Peyer's patch (tissue), 4 donors: ENCODE data around the gene ADK. TPM values are rescaled to one million over a fixed set of nuclear protein-coding genes. Genes with fewer than 3 reads are reported as not detected.
"Not testable (repeated sequence)": the region's sequence is repeated elsewhere in the genome, so short reads cannot be mapped to it uniquely, and the experiment has no call there.

Experiments
- DNase-seq, 3 donors: peaks; one replicate each; pipeline ENCODE4 v3.0.0-alpha.2; 2017 to 2019
- H3K27ac ChIP-seq, 4 donors: fragments of 200-600 bp; sonication (generic); one replicate each; pipeline ENCODE4 v1.5.1; 2016 to 2019
- H3K27me3 ChIP-seq, 2 donors: fragments of 200-600 bp; sonication (generic); one replicate each; pipeline ENCODE4 v1.5.1; 2019
- H3K36me3 ChIP-seq, 3 donors: fragments of 200-600 bp; sonication (generic); one replicate each; pipeline ENCODE4 v1.5.1; 2016 to 2019
- H3K4me1 ChIP-seq, 4 donors: fragments of 200-600 bp; sonication (generic); one replicate each; pipeline ENCODE4 v1.5.1; 2016 to 2019
- H3K4me3 ChIP-seq, 4 donors: fragments of 200-600 bp; sonication (generic); 1 replicate in 3 of 4; 2 replicates in 1 of 4; pipeline ENCODE4 v1.5.1; 2016 to 2019; ENCODE audit warnings: mild to moderate bottlenecking in 1 of 4
- H3K9me3 ChIP-seq, 4 donors: fragments of 200-600 bp; sonication (generic); one replicate each; pipeline ENCODE4 v1.5.1; 2016 to 2019; ENCODE audit warnings: mild to moderate bottlenecking in 1 of 4
- POLR2A ChIP-seq, 2 donors: fragments of 450-650 bp; IDR thresholded peaks; one replicate each; pipeline ENCODE4 v1.5.1; 2017; ENCODE audit warnings: antibody characterized with exemption in 2 of 2, mild to moderate bottlenecking in 2 of 2, moderate library complexity in 2 of 2
- total RNA-seq, 4 donors: library from RNA; depleted of rRNA; stranded (reverse); fragments of >200 nt; gene quantifications; one replicate each; pipeline ENCODE4 v1.1.0, GENCODE V29; 2016
- TF ChIP-seq, protein P1 (sequence below), 6 experiments: fragments of 450-650 bp in 4 of 6; fragments of 200-600 bp in 2 of 6; sonication (generic) in 1 of 6; IDR thresholded peaks; one replicate each; pipeline ENCODE4 v1.5.1; 2017 to 2019; ENCODE audit warnings: antibody characterized with exemption in 6 of 6, mild to moderate bottlenecking in 3 of 6, moderate library complexity in 1 of 6

The ADK gene
- total RNA-seq, 4 donors from 2014 or later = 7.4 to 50.3 (median 14.3) TPM

DNA sequence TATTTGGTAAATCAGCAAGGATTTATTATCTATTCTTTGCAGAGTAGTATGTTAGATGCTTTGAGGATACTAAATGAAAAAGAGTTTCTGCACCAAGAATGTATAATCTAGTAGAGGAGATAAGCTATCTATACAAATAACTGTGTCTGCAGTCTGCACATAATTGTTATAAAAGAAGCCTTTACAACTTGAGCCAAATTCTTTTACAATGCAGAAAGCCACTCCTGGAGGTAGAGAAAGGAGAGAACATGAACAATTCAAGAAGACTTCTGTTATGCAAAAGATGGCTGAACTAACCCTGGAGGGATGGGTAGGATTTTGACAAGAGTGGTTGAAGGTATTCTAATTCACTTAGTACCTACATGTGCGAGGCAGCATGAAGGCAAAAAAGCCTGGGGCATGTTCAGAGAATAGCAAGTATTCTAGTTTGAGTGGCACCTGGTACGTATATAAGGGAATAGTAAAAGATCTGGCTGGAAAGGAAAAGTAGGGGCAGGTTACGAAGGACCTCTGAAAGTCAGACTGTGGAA is 424.2 kb downstream of the ADK start:
- H3K36me3 ChIP-seq = no peaks in the 10 kb centered on the region
- H3K4me3 ChIP-seq = no peak overlapping the region
- TF ChIP-seq, protein P1, sequence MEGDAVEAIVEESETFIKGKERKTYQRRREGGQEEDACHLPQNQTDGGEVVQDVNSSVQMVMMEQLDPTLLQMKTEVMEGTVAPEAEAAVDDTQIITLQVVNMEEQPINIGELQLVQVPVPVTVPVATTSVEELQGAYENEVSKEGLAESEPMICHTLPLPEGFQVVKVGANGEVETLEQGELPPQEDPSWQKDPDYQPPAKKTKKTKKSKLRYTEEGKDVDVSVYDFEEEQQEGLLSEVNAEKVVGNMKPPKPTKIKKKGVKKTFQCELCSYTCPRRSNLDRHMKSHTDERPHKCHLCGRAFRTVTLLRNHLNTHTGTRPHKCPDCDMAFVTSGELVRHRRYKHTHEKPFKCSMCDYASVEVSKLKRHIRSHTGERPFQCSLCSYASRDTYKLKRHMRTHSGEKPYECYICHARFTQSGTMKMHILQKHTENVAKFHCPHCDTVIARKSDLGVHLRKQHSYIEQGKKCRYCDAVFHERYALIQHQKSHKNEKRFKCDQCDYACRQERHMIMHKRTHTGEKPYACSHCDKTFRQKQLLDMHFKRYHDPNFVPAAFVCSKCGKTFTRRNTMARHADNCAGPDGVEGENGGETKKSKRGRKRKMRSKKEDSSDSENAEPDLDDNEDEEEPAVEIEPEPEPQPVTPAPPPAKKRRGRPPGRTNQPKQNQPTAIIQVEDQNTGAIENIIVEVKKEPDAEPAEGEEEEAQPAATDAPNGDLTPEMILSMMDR (IDR thresholded peaks at IDR 0.05) = no peak
- no peak for TF ChIP-seq POLR2A (IDR thresholded peaks at IDR 0.05)
- no peak for DNase-seq
- no peaks in the 10 kb centered on the region for H3K4me1 ChIP-seq
- no peaks in the 10 kb centered on the region for H3K27me3 ChIP-seq
- H3K9me3 ChIP-seq = no peaks in the 10 kb centered on the region
- H3K27ac ChIP-seq = no peak overlapping the region

DNA sequence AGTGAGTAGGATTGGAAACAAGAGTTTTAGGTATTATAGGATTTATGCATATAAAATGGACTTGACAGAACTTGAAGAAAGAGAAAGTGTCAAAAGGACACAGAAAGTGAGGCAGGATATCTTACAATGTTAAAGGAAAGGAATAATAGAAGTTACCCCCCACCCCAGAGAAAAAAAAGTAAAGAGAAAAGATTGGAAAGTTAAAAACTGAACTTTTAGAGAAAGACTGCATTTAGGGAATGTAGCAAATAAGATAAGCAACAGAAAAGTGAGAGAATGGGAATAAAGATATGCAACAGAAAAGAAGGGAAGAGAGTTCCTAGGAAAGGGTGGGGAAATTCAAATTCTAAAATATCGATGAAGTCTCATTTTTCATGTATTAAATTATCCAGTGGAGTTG is 424.9 kb downstream of the ADK start:
- no peaks in the 10 kb centered on the region for H3K4me1 ChIP-seq
- no peak for DNase-seq
- H3K4me3 ChIP-seq = no peak overlapping the region
- no peak overlapping the region for H3K27ac ChIP-seq
- TF ChIP-seq, protein P1 (IDR thresholded peaks at IDR 0.05) = no peak
- no peak for TF ChIP-seq POLR2A (IDR thresholded peaks at IDR 0.05)
- H3K27me3 ChIP-seq = no peaks in the 10 kb centered on the region
- H3K9me3 ChIP-seq = no peaks in the 10 kb centered on the region
- H3K36me3 ChIP-seq = no peaks in the 10 kb centered on the region

DNA sequence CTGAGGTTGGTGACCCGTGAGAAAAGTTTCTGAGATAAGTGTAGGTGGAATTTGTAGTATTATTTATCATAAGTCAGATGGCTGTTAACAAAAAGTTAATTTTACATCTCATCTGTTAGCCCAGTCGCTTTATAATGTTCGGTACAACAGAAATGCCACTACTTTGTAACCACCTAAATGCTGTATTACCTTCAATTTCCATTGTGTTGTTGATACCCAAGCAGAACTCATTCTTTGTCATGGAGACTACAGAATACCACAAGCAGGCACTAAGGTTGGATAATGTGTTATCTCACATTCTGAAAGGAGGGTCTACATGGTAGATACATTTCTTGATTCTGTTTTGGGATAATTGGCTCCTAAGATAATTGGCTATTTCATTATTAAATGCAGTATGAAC is 425.6 kb downstream of the ADK start:
- H3K27ac ChIP-seq = no peak overlapping the region
- DNase-seq = no peak
- no peaks in the 10 kb centered on the region for H3K36me3 ChIP-seq
- H3K9me3 ChIP-seq = no peaks in the 10 kb centered on the region
- no peaks in the 10 kb centered on the region for H3K27me3 ChIP-seq
- no peaks in the 10 kb centered on the region for H3K4me1 ChIP-seq
- no peak overlapping the region for H3K4me3 ChIP-seq
- TF ChIP-seq POLR2A (IDR thresholded peaks at IDR 0.05) = no peak
- TF ChIP-seq, protein P1 (IDR thresholded peaks at IDR 0.05) = no peak

DNA sequence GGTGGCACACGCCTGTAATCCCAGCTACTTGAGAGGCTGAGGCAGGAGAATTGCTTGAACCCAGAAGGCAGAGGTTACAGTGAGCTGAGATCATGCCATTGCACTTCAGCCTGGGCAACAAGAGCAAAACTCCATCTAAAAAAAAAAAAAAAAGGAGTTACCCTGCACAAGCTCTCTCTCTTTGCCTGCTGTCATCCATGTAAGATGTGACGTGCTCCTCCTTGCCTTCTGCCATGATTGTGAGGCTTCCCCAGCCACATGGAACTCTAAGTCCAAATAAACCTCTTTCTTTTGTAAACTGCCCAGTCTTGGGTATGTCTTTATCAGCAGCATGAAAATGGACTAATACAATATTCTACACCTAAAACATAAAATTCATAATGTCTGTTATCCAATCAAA is 429.4 kb downstream of the ADK start:
- H3K27ac ChIP-seq, H3K9me3 ChIP-seq, H3K4me3 ChIP-seq, H3K27me3 ChIP-seq, H3K36me3 ChIP-seq, DNase-seq, H3K4me1 ChIP-seq: not testable (repeated sequence)

DNA sequence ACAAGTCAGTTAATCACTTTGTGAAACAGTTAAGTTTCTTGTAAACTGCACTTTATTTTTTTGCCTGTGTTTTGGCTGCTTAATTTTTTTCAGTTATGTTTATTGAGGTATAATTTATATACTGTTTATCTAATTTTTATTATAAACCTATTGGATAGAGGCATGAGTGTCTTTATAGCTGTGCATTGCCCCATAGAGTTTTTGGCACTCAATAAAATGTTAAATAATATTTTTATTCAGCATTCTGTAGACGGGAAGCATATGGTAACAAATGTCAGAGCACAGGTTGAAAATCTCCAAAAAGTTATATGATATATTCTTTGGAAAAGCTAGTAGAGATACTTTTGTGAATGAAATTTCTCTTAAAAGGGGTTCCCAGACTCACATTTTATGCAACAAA is 431.5 kb downstream of the ADK start:
- no peaks in the 10 kb centered on the region for H3K9me3 ChIP-seq
- peaks cover 0 to 21% (median 0%) of the 10 kb centered on the region in 4 donors for H3K4me1 ChIP-seq
- DNase-seq = no peak
- no peak for TF ChIP-seq POLR2A (IDR thresholded peaks at IDR 0.05)
- TF ChIP-seq, protein P1 (IDR thresholded peaks at IDR 0.05) = no peak
- H3K4me3 ChIP-seq = no peak overlapping the region
- H3K27ac ChIP-seq = no peak overlapping the region
- H3K27me3 ChIP-seq = no peaks in the 10 kb centered on the region
- no peaks in the 10 kb centered on the region for H3K36me3 ChIP-seq

DNA sequence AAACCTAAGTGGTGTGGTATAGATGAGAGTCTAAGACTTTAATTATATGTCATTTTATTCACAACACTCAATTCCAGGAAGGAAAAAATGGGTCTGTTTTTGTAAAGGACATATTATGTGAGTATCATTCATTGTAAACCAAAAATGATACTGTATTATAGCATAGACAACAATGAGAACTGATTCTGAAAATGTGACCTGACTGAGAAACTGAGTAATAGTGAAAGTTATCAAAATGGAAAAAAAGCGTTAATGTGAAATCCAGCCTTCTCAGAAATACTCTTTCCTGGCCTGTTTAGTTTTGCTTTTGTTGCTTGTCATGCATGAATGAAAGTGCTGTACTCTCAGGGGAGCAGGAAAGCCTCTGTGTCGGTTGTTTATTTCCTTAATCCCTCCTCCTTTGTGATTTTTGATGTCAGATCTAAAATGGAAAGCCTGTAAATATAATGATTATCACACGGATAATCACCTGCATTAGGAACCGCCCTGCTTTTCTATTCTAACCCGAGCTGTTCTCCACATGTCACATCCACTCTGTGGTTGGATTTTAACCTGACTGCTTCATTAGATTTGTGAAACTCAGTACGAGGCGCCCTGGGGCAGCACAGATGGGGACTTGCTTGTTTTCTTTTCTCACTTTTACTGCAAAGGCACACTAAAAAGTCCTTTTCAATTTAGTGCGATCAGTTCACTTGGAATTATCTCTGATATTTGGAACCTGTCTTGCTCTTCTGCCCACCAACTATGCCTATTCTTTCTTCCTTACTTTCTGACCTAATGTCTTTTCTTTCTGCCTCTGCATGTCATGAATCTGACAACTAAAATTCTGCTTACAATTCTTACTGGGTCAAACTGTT is 434.4 kb downstream of the ADK start:
- Histone ChIP-seq H3K9me3 (no peaks in the 10 kb centered on the region), H3K27me3 (no peaks in the 10 kb centered on the region), H3K4me1 (peaks cover 0 to 26% (median 0%) of the 10 kb centered on the region in 4 donors), H3K36me3 (no peaks in the 10 kb centered on the region), H3K4me3 (peak overlapping the region in 3 of 4 donors; percentile 1 to 13 (median 11)), H3K27ac (peak overlapping the region; percentile 41 to 62 (median 46))
- no peak for TF ChIP-seq POLR2A (IDR thresholded peaks at IDR 0.05)
- TF ChIP-seq, protein P1 (IDR thresholded peaks at IDR 0.05) = no peak
- peak in 2 of 3 donors; percentile 35 to 62 for DNase-seq
